GM19468 (cell line): Measurements from ENCODE around the gene C1RL.
"Not testable (repeated sequence)": the region's sequence is repeated elsewhere in the genome, so short reads cannot be mapped to it uniquely, and the experiment has no call there.

Experiments used
- ATAC-seq: cut with Tn5 transposase; IDR thresholded peaks from one replicate; pipeline ENCODE4 v1.9.1; 2021; ENCODE audit warnings: mild to moderate bottlenecking, moderate library complexity, moderate number of reproducible peaks; ENCODE audit not compliant: unreplicated experiment; ENCODE audit errors: extremely low read depth

C1RL gene

GRCh38 chr12:7068994-7069346 lies 40.0 kb downstream of the C1RL start:
- ATAC-seq: no peak

- no peak for ATAC-seq
Observed at GRCh38 chr12:7068240-7068993, 40.6 kb downstream of the C1RL start.

DNA sequence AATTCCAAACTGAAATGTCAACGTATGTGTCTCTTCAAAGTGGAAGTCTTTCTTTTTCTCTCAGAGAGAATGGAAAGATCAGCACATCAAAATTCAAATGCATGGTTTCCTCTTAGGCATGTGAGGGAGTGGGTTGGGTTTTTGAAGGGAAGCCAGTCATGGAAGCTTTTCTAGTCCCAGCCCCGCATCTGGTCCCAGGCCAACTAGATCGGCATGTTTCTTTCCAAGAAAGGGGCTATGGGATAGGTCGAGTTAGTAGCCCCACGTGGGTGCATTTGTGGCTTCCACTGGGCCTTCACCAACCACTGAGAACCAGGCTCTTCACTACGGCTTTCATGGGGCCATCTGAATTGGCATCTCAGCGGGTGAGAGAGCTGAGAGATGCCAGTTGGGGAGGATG lies 41.9 kb downstream of the C1RL start:
- ATAC-seq: no peak

- ATAC-seq: no peak
Observed at GRCh38 chr12:7066596-7066995, 42.4 kb downstream of the C1RL start.

DNA sequence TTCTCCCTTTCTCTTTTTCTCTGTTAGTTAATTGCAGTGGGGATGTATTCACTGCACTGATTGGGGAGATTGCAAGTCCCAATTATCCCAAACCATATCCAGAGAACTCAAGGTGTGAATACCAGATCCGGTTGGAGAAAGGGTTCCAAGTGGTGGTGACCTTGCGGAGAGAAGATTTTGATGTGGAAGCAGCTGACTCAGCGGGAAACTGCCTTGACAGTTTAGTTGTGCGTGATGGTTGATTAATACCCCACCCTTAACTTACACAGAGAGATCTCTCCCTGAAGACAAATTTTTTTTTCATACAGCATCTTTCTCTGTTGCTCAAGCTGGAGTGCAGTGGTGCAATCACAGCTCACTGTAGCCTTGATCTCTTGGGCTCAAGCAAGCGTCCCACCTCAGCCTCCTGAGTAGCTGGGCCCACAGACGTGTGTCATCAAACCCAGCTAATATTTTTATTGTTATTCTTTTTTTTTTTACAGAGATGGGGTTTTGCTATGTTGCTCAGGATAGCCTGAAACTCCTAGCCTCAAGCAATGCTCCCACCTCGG lies 43.9 kb downstream of the C1RL start:
- ATAC-seq: no peak

GRCh38 chr12:7064516-7064915 lies 44.5 kb downstream of the C1RL start:
- no peak for ATAC-seq

DNA sequence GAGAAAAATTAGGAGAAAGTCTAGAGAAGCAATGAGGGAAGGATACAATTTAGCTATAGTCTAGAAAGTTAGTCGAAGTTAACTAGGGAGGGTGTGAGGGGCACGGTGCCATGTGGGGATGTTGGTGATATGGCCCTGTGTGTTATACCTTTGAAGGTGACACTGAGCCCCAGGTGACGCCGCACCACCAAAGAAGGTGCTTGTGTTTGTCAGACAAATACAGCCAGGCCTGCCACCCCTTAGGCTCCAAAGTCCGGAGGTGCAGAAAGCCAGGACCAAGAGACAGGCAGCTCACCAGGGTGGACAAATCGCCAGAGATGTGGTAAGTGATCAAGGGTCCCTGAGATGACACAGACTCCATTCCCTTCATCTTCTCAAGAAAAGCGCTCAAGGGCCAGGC lies 47.4 kb downstream of the C1RL start:
- ATAC-seq: no peak

GRCh38 chr12:7061138-7061537 lies 47.9 kb downstream of the C1RL start:
- no peak for ATAC-seq

DNA sequence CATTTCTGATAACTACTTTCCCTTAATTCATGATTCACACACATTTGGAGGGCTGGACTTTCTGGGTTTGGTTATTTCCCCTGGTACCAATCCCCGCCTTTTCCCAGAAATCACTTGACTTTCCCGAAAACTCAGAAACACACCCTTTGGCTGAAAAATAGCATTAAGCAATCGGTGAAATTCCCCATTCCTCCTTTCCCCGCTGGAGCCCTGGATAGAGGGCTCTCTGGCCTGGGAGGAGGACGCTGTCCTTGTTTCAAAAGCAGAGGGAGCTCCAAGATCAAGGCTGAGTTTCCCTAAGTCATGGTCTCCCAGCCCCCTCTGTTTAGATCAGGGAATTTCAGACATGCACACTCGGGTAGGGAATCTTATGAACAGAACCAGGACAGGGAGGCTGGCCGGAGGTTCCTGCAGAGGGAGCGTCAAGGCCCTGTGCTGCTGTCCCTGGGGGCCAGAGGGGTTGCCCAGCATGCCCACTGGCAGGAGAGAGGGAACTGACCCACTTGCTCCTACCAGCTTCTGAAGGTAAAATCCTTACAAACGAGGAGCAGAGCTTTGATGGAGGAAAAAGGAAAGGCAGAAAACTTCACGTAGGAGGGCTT lies 48.6 kb downstream of the C1RL start, which contains the start of gene C1S:
Gene C1S (plus strand): TSS at position 366 of the 602 bp plus-strand sequence. CDS start 1,195 bp downstream, outside the sequence.
- no peak for ATAC-seq

DNA sequence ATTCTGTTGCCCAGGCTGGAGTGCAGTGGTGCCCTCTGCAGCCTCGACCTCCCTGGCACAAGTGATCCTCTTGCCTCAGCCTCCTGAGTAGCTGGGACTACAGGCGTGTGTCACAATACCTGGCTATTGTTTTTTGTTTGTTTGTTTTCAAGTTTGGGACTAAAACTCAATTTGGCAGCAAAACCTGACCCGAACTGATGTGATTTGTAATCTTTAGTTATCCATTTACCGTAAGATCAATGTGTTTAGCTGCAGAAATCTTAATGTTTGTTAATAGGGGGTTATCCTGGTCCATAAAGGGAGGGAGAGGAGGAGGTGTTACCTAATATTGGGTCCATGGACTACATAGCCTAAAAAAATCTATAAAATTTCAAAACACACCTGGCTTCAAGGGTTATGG lies 49.2 kb downstream of the C1RL start:
- no peak for ATAC-seq

DNA sequence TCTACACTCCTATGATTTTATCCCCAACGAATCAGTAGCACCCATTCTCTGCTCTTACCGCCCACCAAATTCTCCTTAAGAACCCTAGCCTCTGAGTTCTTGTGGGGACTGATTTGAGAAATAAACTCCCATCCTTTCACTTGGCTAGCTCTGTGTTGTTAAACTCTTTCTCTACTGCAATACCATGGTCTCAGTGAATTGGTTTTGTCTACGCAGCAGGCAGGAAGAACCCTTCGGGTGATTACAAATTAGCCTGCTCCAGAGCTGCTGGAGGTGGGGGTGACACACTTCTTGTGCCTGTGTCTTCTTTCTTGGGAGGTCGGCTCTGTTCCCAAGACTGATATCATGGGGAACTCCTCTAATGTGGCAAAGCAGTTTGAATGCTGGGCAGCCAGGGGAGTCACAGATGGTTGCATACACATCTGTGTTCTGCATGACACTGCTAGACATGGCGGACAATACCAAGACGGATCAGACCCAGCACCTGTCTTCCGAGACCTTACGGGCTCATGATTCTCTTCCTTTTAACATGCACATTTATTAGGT lies 50.1 kb downstream of the C1RL start:
- no peak for ATAC-seq

- ATAC-seq: no peak
Observed at GRCh38 chr12:7058163-7058845, 50.7 kb downstream of the C1RL start.

- not testable (repeated sequence) for ATAC-seq
Observed at GRCh38 chr12:7055736-7056135, 53.3 kb downstream of the C1RL start.

- no peak for ATAC-seq
Observed at GRCh38 chr12:7054925-7055324, 54.1 kb downstream of the C1RL start.

DNA sequence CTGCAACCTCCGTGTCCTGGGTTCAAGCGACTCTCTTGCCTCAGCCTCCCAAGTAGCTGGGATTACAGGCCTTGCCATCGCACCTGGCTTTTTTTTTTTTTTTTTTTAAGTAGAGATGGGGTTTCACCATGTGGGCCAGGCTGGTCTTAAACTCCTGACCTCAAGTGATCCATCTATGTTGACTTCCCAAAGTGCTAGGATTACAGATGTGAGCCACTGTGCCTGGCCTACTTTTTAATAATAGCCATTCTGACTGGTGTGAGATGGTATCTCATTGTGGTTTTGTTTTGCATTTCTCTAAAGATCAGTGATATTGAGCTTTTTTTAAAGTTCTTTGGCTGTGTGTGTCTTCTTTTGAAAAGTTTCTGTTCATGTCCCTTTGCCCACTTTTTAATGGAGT lies 59.0 kb downstream of the C1RL start:
- ATAC-seq: not testable (repeated sequence)

- ATAC-seq: not testable (repeated sequence)
Observed at GRCh38 chr12:7049445-7049951, 59.5 kb downstream of the C1RL start.

DNA sequence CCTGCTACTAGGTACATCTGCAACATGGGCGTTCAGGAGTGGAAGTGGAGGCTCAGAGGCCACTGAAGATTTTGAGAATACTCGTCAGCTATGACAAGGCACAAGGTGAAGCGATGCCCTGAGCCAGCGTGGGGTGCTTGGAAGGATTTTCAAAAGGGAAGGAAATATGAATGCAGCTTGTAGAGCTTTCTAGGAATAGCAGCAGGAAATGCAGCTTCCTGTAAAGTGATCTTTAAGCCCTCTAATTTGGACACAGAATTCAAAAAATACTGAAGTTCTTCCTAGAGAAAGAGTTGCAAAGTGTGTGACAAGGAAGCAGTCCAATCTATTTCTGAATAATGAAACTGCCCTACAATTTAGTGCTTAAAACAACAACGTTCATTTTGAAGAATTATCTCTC lies 61.7 kb downstream of the C1RL start:
- ATAC-seq: no peak

DNA sequence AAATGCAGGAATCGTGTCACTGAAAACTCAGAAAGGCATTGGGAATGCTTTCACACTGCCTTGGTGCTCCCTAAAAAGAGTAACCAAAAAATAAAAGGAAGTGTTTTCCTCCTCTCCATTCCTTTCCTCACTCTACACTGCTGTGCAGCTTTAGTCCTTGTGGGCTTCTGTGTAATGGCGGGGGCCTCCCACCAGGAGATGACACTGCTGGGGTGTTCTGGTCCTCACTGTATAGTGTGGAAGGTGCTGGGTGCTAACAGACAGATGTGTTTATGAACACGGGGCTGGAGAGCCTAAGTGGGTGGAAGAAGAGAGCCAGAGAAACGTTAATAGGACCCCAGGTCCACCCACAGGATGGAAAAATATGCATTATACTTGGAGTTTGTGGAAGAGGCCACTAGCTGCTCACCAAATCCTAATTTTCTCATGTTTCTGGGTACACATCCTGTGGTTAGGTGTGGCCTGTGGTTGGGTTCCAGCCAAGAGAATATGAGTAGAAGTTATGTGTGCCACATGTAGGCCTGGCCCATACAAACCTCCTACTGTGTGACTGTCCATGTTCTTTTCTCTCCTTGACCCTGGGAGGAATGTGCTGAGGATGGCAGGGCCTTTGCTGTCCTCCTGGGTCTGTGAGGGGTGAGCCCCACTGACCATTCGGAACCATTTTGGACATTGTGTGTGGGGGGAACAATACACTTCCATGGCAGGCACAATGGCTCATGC lies 62.5 kb downstream of the C1RL start:
- ATAC-seq: no peak

- no peak for ATAC-seq
Observed at GRCh38 chr12:7045913-7046312, 63.1 kb downstream of the C1RL start.
